C4-2B (cell line): ENCODE measurements around the gene CASK.

Source experiments
- CTCF ChIP-seq: fragments of 450-650 bp; conservative IDR thresholded peaks from 2 replicates; pipeline ENCODE4 v1.5.1; 2017; ENCODE audit warnings: mild to moderate bottlenecking
- ZFX ChIP-seq: fragments of 450-650 bp; IDR thresholded peaks from 2 replicates; pipeline ENCODE4 v1.6.1; 2017

- no peak for TF ChIP-seq CTCF
- TF ChIP-seq ZFX: no peak
Measured at GRCh38 chrX:41526271-41526670, 397.1 kb downstream of the CASK start.
